ENCODE measurements around the gene PODN. TPM values are rescaled to one million over a fixed set of nuclear protein-coding genes. Genes with fewer than 3 reads are reported as not detected.

The PODN gene
- total RNA-seq, 2 experiments from 2014 or later, result not detected

- ATAC-seq (no peak), DNase-seq (no peak)
- H3K9me3 Mint-ChIP-seq, result no peaks in the 10 kb centered on the region
- no peak overlapping the region for H3K27ac Mint-ChIP-seq
- intact Hi-C loops (cut with micrococcal nuclease), result no loop called here
- H3K27me3 Mint-ChIP-seq, result no peaks in the 10 kb centered on the region
- CTCF ChIA-PET, result interaction anchor here (1.4 to 1.5 kb wide), 2 partner anchors 10 to 133 kb away, joined by 5 to 6 read pairs; no protein-coding TSS in a partner anchor
- POLR2A ChIA-PET, result no interaction called here
- H3K4me1 Mint-ChIP-seq (ENCODE audit: low read depth), result peaks cover 5% of the 10 kb centered on the region
- no peak for TF ChIP-seq CTCF (IDR thresholded peaks at IDR 0.05)
- H3K36me3 Mint-ChIP-seq (ENCODE audit: low read depth), result peaks cover 20% of the 10 kb centered on the region
- H3K4me3 Mint-ChIP-seq, result no peak overlapping the region
These were observed 12.9 kb upstream of the PODN start for GRCh38 chr1:53048960-53049573.

GRCh38 chr1:53049574-53049967 is 12.4 kb upstream of the PODN start:
- no peak for TF ChIP-seq CTCF (IDR thresholded peaks at IDR 0.05)
- H3K27ac Mint-ChIP-seq, result no peak overlapping the region

GRCh38 chr1:53050310-53050709 is 11.7 kb upstream of the PODN start:
- no peak overlapping the region for H3K27ac Mint-ChIP-seq
- ChIA-PET CTCF (no interaction called here), POLR2A (no interaction called here)
- DNase-seq (no peak), ATAC-seq (no peak)
- no peak for TF ChIP-seq CTCF (IDR thresholded peaks at IDR 0.05)
- H3K4me3 Mint-ChIP-seq, result no peak overlapping the region
- peaks cover 5% of the 10 kb centered on the region for H3K4me1 Mint-ChIP-seq (ENCODE audit: low read depth)
- H3K36me3 Mint-ChIP-seq (ENCODE audit: low read depth), result peaks cover 20% of the 10 kb centered on the region
- intact Hi-C loops (cut with micrococcal nuclease), result no loop called here
- H3K9me3 Mint-ChIP-seq, result no peaks in the 10 kb centered on the region
- no peaks in the 10 kb centered on the region for H3K27me3 Mint-ChIP-seq

More at GRCh38 chr1:53049574-53049967, 12.4 kb upstream of the PODN start:
- no peak for DNase-seq
- ChIA-PET CTCF (interaction anchor here (1.5 kb wide), 1 partner anchor 133 kb away, joined by 6 read pairs; no protein-coding TSS in a partner anchor), POLR2A (no interaction called here)
- H3K4me3 Mint-ChIP-seq, result no peak overlapping the region
- H3K27me3 Mint-ChIP-seq, result no peaks in the 10 kb centered on the region
- peaks cover 20% of the 10 kb centered on the region for H3K36me3 Mint-ChIP-seq (ENCODE audit: low read depth)
- no peak for ATAC-seq
- peaks cover 5% of the 10 kb centered on the region for H3K4me1 Mint-ChIP-seq (ENCODE audit: low read depth)
- intact Hi-C loops (cut with micrococcal nuclease), result no loop called here
- no peaks in the 10 kb centered on the region for H3K9me3 Mint-ChIP-seq

GRCh38 chr1:53051676-53052075 is 10.3 kb upstream of the PODN start:
- no peak for TF ChIP-seq CTCF (IDR thresholded peaks at IDR 0.05)
- DNase-seq (no peak), ATAC-seq (no peak)
- Mint-ChIP-seq H3K27me3 (no peaks in the 10 kb centered on the region), H3K4me1 (ENCODE audit: low read depth) (peaks cover 5% of the 10 kb centered on the region), H3K9me3 (no peaks in the 10 kb centered on the region), H3K36me3 (ENCODE audit: low read depth) (peaks cover 20% of the 10 kb centered on the region), H3K27ac (no peak overlapping the region), H3K4me3 (no peak overlapping the region)
- CTCF ChIA-PET, result interaction anchor here (1.6 kb wide), 1 partner anchor 131 kb away, joined by 3 read pairs; no protein-coding TSS in a partner anchor
- POLR2A ChIA-PET, result no interaction called here
- intact Hi-C loops (cut with micrococcal nuclease), result no loop called here

- ATAC-seq (no peak), DNase-seq (no peak)
- no peak for TF ChIP-seq CTCF (IDR thresholded peaks at IDR 0.05)
- H3K9me3 Mint-ChIP-seq, result no peaks in the 10 kb centered on the region
- peaks cover 11% of the 10 kb centered on the region for H3K36me3 Mint-ChIP-seq (ENCODE audit: low read depth)
- intact Hi-C loops (cut with micrococcal nuclease), result no loop called here
- H3K4me3 Mint-ChIP-seq, result no peak overlapping the region
- ChIA-PET CTCF (interaction anchor here (0.9 kb wide), 1 partner anchor 16 kb away, joined by 4 read pairs; no protein-coding TSS in a partner anchor), POLR2A (no interaction called here)
- no peaks in the 10 kb centered on the region for H3K4me1 Mint-ChIP-seq (ENCODE audit: low read depth)
- H3K27me3 Mint-ChIP-seq, result peaks cover 18% of the 10 kb centered on the region
- H3K27ac Mint-ChIP-seq, result no peak overlapping the region
These were observed 4.9 kb upstream of the PODN start for GRCh38 chr1:53057127-53057526.
